Measurements from ENCODE around the gene CNTNAP5.

The CNTNAP5 gene

GRCh38 chr2:124065636-124066035 is 40.5 kb downstream of the CNTNAP5 start:
- no peak for DNase-seq

DNA sequence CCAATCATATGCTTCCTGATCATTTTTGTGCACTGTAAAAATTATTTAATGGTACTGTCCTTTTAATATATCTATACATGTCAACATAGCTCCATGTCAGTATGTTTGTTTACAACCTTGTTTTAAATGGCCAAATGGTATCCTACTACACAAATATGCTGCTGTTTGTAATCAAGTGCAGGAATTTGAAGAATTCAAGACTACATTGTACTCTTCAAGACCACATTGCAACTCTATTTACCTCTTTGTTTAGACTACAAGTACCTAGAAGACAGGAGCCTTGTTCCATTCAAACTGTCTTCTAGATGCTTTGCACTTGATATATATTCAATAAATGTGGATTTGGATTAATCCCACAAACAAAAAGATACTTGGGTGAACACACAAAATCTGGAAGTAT is 41.7 kb downstream of the CNTNAP5 start:
- no peak for DNase-seq

DNA sequence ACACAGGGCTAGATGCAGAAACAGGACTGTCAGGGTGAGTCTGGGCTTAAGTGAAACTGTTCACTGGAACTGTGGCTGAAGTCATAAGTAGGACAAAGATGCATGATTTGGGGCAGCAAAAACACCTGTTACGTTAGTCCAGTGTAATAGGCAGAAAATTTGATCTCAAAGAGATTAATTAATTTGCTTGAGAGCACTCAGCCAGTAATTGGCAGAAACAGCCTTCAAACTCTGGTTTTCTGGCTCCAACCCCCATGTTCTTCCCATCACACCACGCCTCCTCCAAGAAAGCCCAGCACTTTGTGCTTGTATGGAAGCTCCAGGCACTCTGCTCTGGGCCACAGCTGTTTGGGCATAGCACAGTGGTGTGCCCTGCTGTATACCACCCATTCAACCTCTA is 54.0 kb downstream of the CNTNAP5 start:
- no peak for DNase-seq

GRCh38 chr2:124080281-124081153 is 55.4 kb downstream of the CNTNAP5 start:
- DNase-seq = no peak

GRCh38 chr2:124081154-124081716 is 56.1 kb downstream of the CNTNAP5 start:
- no peak for DNase-seq

DNA sequence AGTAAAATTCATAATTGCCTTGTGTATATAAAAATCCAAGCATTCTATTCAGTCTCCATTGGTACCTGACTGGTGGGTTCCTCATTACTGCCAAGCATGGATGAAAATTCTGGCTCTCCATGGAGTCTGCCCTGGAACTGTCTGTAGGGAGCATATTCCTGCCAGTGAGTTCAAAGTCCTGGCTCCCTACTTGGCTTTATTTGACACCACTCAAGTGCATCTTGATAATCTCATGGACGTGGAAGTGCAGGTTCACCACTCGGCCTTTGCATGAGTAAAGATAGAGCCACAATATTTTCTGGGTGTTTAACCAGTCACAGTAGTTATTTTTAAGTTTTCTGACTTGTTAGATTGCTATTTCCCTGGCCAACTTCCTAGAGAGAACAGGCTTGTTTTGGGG is 63.5 kb downstream of the CNTNAP5 start:
- DNase-seq = no peak

DNA sequence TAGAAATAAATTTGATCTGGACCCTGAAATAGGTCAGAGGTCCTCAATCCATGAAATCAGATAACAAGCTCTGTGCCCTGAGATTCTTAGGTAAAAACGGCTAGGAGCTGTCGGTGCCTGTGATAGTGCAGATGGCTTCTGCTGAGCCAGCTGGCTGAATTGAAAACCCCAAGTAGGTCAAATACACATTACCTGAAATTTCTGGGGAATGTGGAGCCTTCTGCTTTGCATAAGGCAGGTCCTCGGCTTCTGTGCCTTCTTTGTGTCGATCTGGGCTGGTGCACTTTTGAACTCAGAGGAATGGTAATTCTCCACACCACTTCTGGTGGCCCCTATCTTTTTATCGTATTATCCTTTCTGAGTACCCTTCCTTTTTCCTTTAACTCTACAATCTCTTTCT is 66.6 kb downstream of the CNTNAP5 start:
- no peak for DNase-seq

GRCh38 chr2:124092651-124093050 is 67.6 kb downstream of the CNTNAP5 start:
- DNase-seq = no peak

DNA sequence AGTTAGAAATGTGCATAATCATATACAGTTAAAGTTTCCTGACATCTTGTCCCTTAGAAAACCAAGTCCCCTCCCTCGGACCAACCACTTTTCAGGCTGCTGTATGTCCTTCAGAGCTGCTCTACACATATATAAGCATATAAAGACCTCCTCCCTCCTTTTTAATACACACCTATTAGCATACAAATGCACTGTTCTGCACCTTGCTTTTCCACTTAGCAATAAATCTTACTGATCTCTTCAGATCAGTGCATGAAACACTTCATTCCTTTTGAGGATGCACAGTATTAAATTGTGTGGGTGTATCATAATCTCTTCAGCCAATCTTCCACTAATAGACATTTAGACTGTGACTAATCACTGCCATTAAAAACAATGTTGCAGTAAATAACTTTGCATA is 79.8 kb downstream of the CNTNAP5 start:
- DNase-seq = no peak

DNA sequence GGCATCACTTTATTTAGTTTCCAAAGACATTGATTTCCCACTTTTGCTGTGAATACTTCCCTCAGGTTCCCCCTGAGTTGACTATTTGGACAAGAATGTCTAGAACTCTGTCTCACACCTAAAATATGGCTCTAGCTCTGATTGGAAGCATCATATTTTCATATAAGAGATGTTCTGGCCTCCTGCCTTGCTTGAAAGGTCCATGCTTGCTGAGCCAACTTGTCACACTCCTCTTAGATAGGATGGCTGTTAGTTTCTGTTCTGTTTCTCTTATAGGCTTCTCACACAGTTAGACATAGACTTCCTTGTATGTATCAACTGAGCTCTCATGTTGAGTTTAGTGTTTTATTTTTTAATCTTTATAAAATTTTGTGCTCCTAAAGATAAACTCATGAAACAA is 87.1 kb downstream of the CNTNAP5 start:
- no peak for DNase-seq

GRCh38 chr2:124112966-124113365 is 87.9 kb downstream of the CNTNAP5 start:
- no peak for DNase-seq

DNA sequence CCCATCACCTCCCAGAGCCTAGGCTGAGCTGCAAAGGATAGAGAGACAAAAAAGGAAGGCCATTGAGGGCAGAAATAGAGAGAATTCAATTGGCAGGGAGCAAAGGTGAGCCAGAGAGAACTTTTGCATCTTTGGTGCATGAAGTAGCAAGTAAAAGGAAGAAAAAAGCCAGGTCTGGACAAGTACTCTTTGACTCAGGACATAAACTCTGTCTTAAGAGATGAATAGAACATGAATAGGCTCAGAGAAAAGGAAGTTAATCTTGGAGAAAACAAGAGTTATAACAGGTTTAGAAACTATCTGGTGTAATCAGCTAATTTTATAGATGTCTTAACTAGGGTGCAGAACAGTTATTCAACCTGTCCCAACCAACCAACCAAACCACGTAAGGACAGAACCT is 95.2 kb downstream of the CNTNAP5 start:
- DNase-seq = no peak

DNA sequence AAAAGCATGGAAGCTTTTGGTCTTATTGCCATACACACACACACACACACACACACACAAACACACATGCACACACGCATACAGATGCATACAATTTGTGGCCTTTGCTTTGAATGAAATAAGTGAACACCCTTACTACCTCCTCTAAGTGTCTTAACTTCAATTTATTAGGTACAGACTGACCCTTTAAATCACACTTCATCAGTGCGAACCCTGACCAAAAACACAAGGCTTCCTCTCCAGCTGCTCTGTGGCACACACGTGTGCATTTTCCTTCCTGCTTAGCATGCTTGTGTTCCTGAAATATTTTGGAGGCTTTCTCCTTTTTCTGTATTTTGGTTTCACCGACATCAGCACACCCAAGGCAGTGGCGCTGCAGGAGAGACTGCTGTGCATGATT is 96.0 kb downstream of the CNTNAP5 start:
- no peak for DNase-seq

DNA sequence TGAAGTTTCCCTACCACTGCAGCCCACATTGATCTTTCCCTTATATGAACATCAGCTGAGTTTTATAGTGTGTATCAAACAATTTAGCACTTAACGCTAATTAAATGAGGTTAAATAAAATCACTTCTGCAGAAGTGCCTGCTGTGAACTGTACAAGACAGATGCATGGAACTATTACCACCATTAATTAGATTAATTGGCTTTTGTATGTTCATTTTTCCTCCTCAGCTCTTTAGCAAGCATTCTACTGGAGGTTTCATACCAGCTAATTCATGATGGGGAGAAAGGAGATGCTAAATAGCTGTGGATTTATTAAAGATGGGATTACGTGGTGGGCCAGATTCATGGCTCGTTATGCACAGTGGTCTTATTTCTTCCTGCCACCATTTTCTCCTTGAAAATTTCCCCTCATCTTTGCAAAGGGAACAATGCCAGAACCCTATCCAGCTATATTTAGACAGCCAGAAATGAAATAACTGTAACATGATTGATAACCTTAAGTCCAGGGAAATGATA is 96.7 kb downstream of the CNTNAP5 start:
- DNase-seq = no peak

DNA sequence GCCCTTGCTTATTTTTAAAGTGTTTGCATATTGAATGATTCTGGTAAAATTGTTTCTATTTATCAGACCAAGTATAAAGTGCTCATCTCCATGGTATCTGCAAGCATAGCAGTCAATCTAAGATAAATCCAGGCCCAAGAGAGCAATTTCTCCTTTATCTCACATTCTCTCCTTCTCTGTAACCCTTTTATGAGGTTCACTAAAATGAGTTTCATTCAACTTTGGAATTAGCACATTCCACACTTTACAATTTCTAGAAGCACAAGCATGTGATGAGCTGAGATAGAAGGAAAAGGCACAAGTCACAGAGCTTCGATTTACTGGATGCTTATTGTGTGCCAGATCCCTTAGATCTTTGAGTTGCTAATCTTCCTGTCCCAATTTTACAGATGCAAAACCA is 97.3 kb downstream of the CNTNAP5 start:
- no peak for DNase-seq

DNA sequence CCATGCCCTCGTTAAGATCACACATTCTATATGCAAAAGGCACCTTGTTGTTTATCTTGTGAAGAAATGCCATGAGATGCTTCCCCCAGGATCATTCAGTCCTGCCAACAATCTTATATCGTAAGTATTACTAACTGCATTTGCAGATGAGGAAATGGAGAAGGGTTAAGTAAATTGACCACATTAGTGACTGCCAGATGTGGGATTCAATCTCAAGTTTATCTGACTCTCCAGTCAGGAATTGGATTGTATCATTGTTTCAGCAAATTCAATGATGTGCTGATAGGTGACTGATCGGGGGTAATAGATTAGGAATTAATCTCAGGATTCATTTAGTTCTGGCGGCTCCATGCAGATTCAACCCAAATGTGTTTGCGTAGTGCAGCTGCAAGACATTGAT is 106.2 kb downstream of the CNTNAP5 start:
- no peak for DNase-seq

DNA sequence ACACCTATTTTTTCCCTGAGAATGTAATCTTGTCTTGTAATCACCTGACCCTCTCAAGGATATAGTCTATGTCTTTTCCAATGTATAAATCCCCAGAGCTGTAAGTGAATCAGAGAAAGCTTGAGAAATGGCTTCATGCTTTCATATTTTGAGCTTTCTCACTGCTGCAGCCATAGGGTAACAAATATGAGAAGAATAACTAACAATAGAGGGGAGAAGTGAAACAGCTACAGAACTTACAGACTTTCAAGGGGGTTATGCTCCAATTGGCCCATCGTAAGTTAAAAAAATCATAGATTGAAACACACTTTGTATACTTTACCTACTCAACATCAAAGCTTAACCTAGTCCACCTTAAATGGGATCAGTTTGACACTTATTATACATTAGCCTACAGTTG is 111.0 kb downstream of the CNTNAP5 start:
- no peak for DNase-seq

DNA sequence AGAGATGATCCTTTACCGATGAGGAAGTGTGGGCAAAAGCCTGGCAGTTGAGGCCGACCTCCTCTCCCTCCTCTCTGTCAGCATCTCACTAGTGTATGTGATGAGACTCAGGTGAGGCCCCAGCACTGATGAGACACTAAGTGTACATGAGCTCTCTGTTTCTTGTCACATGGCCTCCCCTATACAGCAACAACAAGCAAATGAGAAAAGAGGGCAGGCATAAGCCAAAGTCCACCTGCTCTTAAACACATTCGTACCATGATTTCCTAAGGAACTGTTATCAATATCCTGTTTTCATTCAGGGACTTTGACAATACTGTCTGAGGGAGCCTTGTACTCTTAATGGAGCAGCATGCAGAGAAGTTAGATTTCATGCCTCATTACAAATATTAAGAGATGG is 113.0 kb downstream of the CNTNAP5 start:
- no peak for DNase-seq

- no peak for DNase-seq
These were observed 120.9 kb downstream of the CNTNAP5 start for GRCh38 chr2:124145982-124146381.

DNA sequence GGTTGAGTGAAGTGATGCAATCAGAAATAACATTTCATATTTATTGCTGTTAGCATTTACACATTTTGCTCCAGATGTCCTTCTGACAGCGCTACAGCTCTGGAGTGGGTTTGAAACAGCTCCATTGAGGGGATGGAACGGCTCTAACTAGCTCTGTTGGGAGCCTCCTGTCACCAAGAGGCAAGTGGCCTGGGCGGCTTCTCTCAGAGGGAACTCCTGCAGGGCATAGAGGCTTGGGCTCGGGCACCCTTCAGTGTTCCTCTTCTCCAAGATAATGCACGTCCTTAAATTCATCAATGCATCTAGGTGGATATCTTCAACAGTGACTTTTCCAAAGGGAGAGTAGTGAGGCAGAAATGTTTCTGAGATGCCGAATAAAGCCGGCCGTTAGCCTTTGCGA is 122.5 kb downstream of the CNTNAP5 start:
- no peak for DNase-seq

DNA sequence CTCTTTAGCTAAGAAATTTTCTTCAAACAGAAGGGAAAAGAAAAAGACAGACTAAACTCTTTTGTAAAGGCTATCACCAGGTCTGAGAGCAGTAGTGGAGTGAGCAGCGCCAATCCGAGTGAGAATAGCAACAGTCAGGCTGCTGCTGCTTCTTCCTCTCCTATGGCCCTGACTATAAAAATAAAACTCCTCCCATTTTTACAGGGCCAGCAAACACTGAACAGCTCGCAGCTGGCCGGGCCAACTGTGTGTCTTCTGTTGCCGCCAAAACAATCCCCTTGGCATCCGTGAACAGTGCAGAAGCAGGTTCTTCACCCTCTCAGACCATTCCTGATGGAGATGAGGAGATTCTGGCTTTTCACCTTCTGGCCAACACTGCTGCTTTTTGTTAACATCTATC is 124.5 kb downstream of the CNTNAP5 start:
- DNase-seq = no peak

DNA sequence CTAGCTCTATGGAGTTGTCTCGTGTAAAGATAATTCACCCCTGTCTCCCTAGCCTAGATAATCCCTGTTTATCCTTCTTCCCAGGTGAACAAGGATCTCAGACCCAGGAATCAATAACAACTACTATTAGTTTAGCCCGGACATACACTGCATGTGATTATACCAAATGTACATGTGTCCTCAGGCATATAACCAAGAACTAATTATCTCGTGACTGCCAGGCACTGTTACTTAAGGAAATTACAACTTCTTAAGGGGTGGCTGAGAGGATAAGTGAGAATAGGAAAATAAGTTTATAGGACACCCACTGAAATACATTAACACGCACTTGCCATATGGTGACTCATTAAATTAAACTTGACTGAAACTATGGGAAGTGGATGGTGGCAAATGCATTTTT is 126.6 kb downstream of the CNTNAP5 start:
- no peak for DNase-seq

GRCh38 chr2:124153713-124154112 is 128.6 kb downstream of the CNTNAP5 start:
- no peak for DNase-seq

- no peak for DNase-seq
These were observed 134.1 kb downstream of the CNTNAP5 start for GRCh38 chr2:124159166-124159565.

DNA sequence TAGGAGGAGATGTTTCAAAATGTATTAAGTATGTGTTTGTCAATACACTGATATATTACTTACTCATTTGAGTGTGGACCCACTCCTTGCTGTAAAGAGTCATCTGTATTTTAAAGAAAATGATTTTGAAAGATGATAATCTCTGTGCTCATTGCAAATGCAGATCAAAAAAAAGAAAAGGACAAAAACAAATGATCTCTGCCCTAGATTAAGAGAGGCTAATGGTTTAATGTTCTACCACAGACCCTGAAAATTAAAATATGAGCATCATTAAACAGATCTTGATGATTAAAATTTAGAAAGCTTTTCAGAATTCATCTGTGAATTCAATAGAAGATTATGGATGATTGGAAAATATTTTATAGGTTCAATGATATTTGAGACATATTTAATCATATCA is 136.5 kb downstream of the CNTNAP5 start:
- no peak for DNase-seq

All from NCI-H526 treated with DMSO at 0.1 percent for 48 hours (cell line).